NB4 (cell line): Measurements from ENCODE around the gene CORO1C.

ENCODE experiments used
- DNase-seq: peaks from one replicate; pipeline ENCODE4 v3.0.0; 2010; ENCODE audit warnings: low read depth
- H3K4me3 ChIP-seq: one replicate; pipeline ENCODE4 v1.5.1; 2011; ENCODE audit warnings: mild to moderate bottlenecking, low read depth, low read length, moderate library complexity
- MYC ChIP-seq: IDR thresholded peaks from 2 replicates; pipeline ENCODE4 v1.6.1; 2011; ENCODE audit warnings: low read depth, low read length
- POLR2A ChIP-seq: IDR thresholded peaks from 2 replicates; pipeline ENCODE4 v1.6.1; 2011; ENCODE audit warnings: mild to moderate bottlenecking; ENCODE audit not compliant: insufficient read length; ENCODE audit errors: extremely low read depth
- TF ChIP-seq, protein P1 (sequence below): IDR thresholded peaks from one replicate; pipeline ENCODE4 v1.5.1; 2012; ENCODE audit warnings: low read depth, low read length
- TF ChIP-seq, protein P2 (sequence below): IDR thresholded peaks from 2 replicates; pipeline ENCODE4 v1.6.1; 2011; ENCODE audit warnings: low read depth, low read length

The CORO1C gene

DNA sequence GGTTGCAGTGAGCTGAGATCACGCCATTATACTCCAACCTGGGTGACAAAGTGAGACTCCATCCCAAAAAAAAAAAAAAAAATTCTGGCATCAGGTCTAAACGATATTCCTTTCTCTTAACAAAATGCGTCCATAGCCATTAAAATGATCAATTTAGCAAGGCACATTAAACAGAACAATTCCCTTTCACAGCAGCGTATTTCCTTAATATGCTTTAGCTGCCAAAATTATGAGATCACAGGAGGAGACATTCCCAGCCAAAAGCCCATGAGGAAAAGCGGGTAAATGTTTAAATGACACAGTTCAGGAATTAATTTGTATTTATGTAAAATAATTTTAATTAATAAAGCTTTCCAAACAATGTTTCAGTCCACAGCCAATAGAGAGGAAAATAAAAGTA, 54.6 kb downstream of the CORO1C start:
- TF ChIP-seq, protein P1, sequence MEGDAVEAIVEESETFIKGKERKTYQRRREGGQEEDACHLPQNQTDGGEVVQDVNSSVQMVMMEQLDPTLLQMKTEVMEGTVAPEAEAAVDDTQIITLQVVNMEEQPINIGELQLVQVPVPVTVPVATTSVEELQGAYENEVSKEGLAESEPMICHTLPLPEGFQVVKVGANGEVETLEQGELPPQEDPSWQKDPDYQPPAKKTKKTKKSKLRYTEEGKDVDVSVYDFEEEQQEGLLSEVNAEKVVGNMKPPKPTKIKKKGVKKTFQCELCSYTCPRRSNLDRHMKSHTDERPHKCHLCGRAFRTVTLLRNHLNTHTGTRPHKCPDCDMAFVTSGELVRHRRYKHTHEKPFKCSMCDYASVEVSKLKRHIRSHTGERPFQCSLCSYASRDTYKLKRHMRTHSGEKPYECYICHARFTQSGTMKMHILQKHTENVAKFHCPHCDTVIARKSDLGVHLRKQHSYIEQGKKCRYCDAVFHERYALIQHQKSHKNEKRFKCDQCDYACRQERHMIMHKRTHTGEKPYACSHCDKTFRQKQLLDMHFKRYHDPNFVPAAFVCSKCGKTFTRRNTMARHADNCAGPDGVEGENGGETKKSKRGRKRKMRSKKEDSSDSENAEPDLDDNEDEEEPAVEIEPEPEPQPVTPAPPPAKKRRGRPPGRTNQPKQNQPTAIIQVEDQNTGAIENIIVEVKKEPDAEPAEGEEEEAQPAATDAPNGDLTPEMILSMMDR: no peak
- TF ChIP-seq, protein P2, sequence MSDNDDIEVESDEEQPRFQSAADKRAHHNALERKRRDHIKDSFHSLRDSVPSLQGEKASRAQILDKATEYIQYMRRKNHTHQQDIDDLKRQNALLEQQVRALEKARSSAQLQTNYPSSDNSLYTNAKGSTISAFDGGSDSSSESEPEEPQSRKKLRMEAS: no peak
- TF ChIP-seq MYC (no peak), POLR2A (no peak)
- DNase-seq: no peak
- no peak overlapping the region for H3K4me3 ChIP-seq

DNA sequence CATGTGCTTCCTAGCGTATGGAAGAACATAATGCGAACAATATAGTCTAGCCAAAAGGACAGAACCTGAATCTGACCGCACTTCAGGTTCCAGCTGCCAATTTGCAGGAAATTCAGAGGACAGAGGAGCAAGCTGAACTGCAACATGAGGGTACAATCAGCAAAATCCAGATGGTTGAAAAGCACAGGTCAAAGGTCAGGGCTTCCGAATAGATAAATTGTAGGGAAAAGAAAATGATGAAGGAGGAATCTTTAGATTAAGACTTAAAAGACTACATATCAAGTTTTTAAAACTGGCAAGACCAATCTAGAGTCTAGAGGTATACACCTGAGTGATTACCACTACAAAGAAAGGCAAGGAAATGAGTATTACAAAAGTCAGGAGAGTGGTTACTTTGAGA, 55.5 kb downstream of the CORO1C start:
- DNase-seq: no peak
- H3K4me3 ChIP-seq: no peak overlapping the region
- TF ChIP-seq, protein P1: no peak
- TF ChIP-seq, protein P2: no peak
- TF ChIP-seq MYC (no peak), POLR2A (no peak)

DNA sequence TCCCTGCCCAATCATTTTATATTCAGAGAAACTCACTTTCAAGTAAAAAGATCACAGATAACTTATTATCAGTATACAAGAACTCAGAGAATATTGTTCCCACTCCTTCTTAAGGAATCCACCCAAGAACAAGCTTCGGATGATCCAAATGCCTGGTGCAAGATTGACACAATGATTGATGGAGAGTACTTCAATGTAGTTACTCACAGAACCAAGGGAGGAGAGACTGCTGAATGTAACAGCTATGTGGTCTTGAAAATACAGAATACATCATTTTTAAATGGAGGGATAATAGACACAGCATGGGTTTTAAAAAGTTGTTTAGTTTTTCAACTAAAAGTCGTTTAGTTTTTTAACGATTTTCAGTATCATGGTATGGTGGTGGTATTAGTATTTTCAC, 59.3 kb downstream of the CORO1C start:
- TF ChIP-seq, protein P1: no peak
- TF ChIP-seq, protein P2: no peak
- TF ChIP-seq POLR2A (no peak), MYC (no peak)
- H3K4me3 ChIP-seq: no peak overlapping the region
- no peak for DNase-seq

DNA sequence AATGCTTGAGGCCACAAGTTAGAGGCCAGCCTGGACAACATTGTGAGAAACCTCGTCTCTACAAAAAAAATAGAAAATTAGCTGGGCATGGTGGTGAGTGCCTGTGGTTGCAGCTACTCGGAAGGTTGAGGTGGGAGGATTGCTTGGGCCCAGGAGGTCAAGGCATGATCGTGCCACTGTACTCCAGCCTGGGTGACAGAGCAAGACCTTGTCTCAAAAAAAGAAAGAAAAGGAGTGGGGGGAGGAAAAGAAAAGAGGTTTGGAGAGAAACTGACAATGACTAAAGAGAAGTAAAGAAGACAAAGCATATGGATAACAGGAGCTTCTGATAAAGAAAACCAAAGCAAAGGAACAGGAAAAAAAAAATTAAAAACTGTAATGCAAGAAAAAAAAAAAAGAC, 60.2 kb downstream of the CORO1C start:
- no peak overlapping the region for H3K4me3 ChIP-seq
- DNase-seq: peak; percentile 62
- TF ChIP-seq, protein P1: no peak
- no peak for TF ChIP-seq POLR2A
- TF ChIP-seq, protein P2: no peak
- TF ChIP-seq MYC: no peak

DNA sequence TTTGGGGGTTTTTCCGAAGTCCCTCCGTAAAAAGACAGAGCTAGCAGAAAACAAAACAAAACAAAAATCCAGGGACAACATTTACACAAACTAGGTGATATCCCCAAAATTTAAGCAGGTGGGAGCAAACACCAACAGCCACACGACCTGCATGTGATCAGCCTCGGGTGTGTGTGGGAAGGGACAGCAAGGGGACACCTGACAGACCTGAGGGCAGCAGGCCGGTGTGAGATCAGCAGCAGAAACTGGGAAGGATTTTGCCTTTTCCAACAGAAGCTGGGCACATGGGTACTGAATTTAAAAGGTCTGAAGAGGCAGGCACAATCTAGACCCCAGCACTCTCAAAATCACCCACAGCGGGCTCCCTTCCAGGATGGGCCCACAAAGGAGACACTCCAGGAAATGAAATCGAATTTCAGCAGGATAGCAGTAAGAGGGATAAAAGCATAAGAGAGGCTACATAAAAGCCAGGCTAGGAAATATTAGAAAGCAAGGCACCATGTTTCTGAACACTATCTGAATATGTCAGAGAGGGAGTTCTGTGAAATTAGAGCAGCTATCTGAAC, 61.2 kb downstream of the CORO1C start:
- DNase-seq: no peak
- TF ChIP-seq MYC (no peak), POLR2A (no peak)
- TF ChIP-seq, protein P1: no peak
- TF ChIP-seq, protein P2: no peak
- no peak overlapping the region for H3K4me3 ChIP-seq

DNA sequence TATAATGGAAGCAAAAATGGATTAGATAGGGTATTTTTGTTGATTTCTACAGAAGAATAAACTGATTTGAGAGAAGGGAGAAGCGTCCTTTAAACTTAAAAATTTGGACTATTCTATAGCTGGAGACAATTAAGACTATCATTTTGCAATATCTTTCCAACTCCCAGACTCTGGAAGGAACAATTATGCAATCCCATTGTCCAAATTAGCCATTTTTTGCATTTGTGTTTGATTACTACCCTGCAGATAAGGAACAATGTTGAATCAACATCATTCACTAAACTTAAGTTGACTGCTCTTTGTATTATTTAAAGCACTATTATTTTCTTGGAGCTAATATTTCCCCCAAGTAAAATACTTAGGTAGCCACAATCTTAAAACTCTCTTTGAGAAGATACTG, 62.8 kb downstream of the CORO1C start:
- H3K4me3 ChIP-seq: no peak overlapping the region
- DNase-seq: no peak
- no peak for TF ChIP-seq POLR2A
- TF ChIP-seq MYC: no peak
- TF ChIP-seq, protein P2: no peak
- TF ChIP-seq, protein P1: no peak
